Mesothelial cell of epicardium (in vitro differentiated cells): ENCODE measurements around the gene ADAM12. TPM values are rescaled to one million over a fixed set of nuclear protein-coding genes. Genes with fewer than 3 reads are reported as not detected.

Experiments used
- DNase-seq, 2 experiments: peaks; one replicate each; pipeline ENCODE4 v3.0.0; 2021; ENCODE audit warnings: low spot score in 2 of 2; ENCODE audit not compliant: unreplicated experiment in 2 of 2
- H3K27ac Mint-ChIP-seq: 2 replicates; pipeline ENCODE4 v1.8.0; 2021; ENCODE audit warnings: mixed read lengths
- H3K27me3 Mint-ChIP-seq: 2 replicates; pipeline ENCODE4 v1.8.0; 2021; ENCODE audit warnings: low read depth, mixed read lengths
- H3K36me3 Mint-ChIP-seq: 2 replicates; pipeline ENCODE4 v1.8.0; 2021; ENCODE audit warnings: mixed read lengths
- H3K4me1 Mint-ChIP-seq: 2 replicates; pipeline ENCODE4 v1.8.0; 2021; ENCODE audit warnings: mixed read lengths
- H3K4me3 Mint-ChIP-seq: 2 replicates; pipeline ENCODE4 v1.8.0; 2021; ENCODE audit warnings: mild to moderate bottlenecking, moderate library complexity, mixed read lengths
- H3K9me3 Mint-ChIP-seq: 2 replicates; pipeline ENCODE4 v1.8.0; 2021; ENCODE audit warnings: mixed read lengths
- CTCF ChIP-seq: fragments of 200-600 bp; sonication (generic); IDR thresholded peaks from one replicate; pipeline ENCODE4 v1.5.0; 2021; ENCODE audit warnings: antibody characterized with exemption; ENCODE audit not compliant: unreplicated experiment
- total RNA-seq: library from RNA; stranded (reverse); gene quantifications from 3 replicates; pipeline ENCODE4 v1.2.1, GENCODE V29; 2021

Gene ADAM12
- total RNA-seq, 1 donor from 2014 or later: 13.3 TPM

GRCh38 chr10:126203746-126204145, 184.5 kb downstream of the ADAM12 start:
- no peak overlapping the region for H3K27ac Mint-ChIP-seq
- H3K9me3 Mint-ChIP-seq: peaks cover 4% of the 10 kb centered on the region
- H3K27me3 Mint-ChIP-seq: peaks cover 11% of the 10 kb centered on the region
- H3K4me3 Mint-ChIP-seq: no peak overlapping the region
- no peak for TF ChIP-seq CTCF
- H3K36me3 Mint-ChIP-seq: no peaks in the 10 kb centered on the region
- no peak for DNase-seq
- peaks cover 23% of the 10 kb centered on the region for H3K4me1 Mint-ChIP-seq

- DNase-seq: no peak
- TF ChIP-seq CTCF: no peak
- Mint-ChIP-seq H3K4me3 (no peak overlapping the region), H3K36me3 (no peaks in the 10 kb centered on the region), H3K27me3 (peaks cover 11% of the 10 kb centered on the region), H3K27ac (no peak overlapping the region), H3K4me1 (peaks cover 15% of the 10 kb centered on the region), H3K9me3 (peaks cover 4% of the 10 kb centered on the region)
Observed at GRCh38 chr10:126201603-126202002, 186.7 kb downstream of the ADAM12 start.

- no peak overlapping the region for H3K27ac Mint-ChIP-seq
Observed at GRCh38 chr10:126199221-126199998, 188.9 kb downstream of the ADAM12 start.

GRCh38 chr10:126198681-126199080, 189.6 kb downstream of the ADAM12 start:
- no peak for DNase-seq
- Mint-ChIP-seq H3K27ac (no peak overlapping the region), H3K4me3 (no peak overlapping the region), H3K9me3 (peaks cover 4% of the 10 kb centered on the region), H3K4me1 (peaks cover 11% of the 10 kb centered on the region), H3K36me3 (no peaks in the 10 kb centered on the region), H3K27me3 (peaks cover 9% of the 10 kb centered on the region)
- no peak for TF ChIP-seq CTCF

More at GRCh38 chr10:126199221-126199998, 188.9 kb downstream of the ADAM12 start:
- Mint-ChIP-seq H3K4me1 (peaks cover 12% of the 10 kb centered on the region), H3K4me3 (no peak overlapping the region), H3K9me3 (peaks cover 4% of the 10 kb centered on the region), H3K36me3 (no peaks in the 10 kb centered on the region), H3K27me3 (peaks cover 9% of the 10 kb centered on the region)
- no peak for TF ChIP-seq CTCF
- DNase-seq: no peak

GRCh38 chr10:126197036-126197543, 191.2 kb downstream of the ADAM12 start:
- Mint-ChIP-seq H3K27ac (no peak overlapping the region), H3K4me1 (no peaks in the 10 kb centered on the region), H3K9me3 (peaks cover 4% of the 10 kb centered on the region), H3K36me3 (no peaks in the 10 kb centered on the region), H3K27me3 (peaks cover 9% of the 10 kb centered on the region), H3K4me3 (no peak overlapping the region)
- TF ChIP-seq CTCF: no peak
- no peak for DNase-seq
